Spinal cord (tissue), 10 donors: ENCODE results near the gene MRRF. TPM values are rescaled to one million over a fixed set of nuclear protein-coding genes. Genes with fewer than 3 reads are reported as not detected.
"Not testable (repeated sequence)": the region's sequence is repeated elsewhere in the genome, so short reads cannot be mapped to it uniquely, and the experiment has no call there.

ENCODE experiments used
- DNase-seq, 6 donors: peaks; one replicate each; pipeline versions ENCODE4 v3.0.0 to v3.0.0-alpha.2; 2013 to 2015; ENCODE audit warnings: low spot score in 6 of 6, low read depth in 4 of 6
- H3K27ac ChIP-seq: one replicate; pipeline ENCODE4 v1.5.1; 2013; ENCODE audit warnings: low read depth, low read length, control low read depth
- H3K27me3 ChIP-seq: one replicate; pipeline ENCODE4 v1.6.1; 2013; ENCODE audit warnings: low read length; ENCODE audit not compliant: control insufficient read depth, insufficient read depth
- H3K36me3 ChIP-seq: one replicate; pipeline ENCODE4 v1.6.1; 2013; ENCODE audit warnings: low read length; ENCODE audit not compliant: control insufficient read depth, insufficient read depth
- H3K4me1 ChIP-seq: one replicate; pipeline ENCODE4 v1.6.1; 2013; ENCODE audit warnings: low read length; ENCODE audit not compliant: control insufficient read depth, insufficient read depth
- H3K4me3 ChIP-seq: one replicate; pipeline ENCODE4 v1.5.1; 2013; ENCODE audit warnings: low read depth, low read length, control low read depth
- H3K9me3 ChIP-seq: one replicate; pipeline ENCODE4 v1.6.1; 2013; ENCODE audit warnings: low read length; ENCODE audit not compliant: control insufficient read depth, insufficient read depth
- WGBS: methylation state at CpG from one replicate; pipeline ENCODE4 v1.1.5; 2013; ENCODE audit warnings: missing lambda C conversion rate; ENCODE audit not compliant: insufficient coverage; 5-methylcytosine and 5-hydroxymethylcytosine counted together
- polyA plus RNA-seq, 2 donors: library from polyadenylated mRNA; unstranded; fragments of 120-200 nt; gene quantifications; one replicate each; pipeline ENCODE4 v1.2.1, GENCODE V29; 2013; ENCODE audit not compliant: insufficient read length in 2 of 2
- total RNA-seq, 2 donors: library from RNA; depleted of rRNA in 1 of 2; stranded (reverse); fragments of 120-200 nt in 1 of 2; fragments of >200 nt in 1 of 2; gene quantifications; one replicate each; pipeline versions ENCODE4 v1.2.3 to v1.2.4, GENCODE V29; 2013 to 2014
- donor health status: healthy.

Gene MRRF
- total and polyA plus RNA-seq, 4 donors = 23.5 to 31.6 (median 27.8) TPM

- Histone ChIP-seq H3K9me3 (no peaks in the 10 kb centered on the region), H3K4me1 (no peaks in the 10 kb centered on the region), H3K36me3 (no peaks in the 10 kb centered on the region), H3K27me3 (no peaks in the 10 kb centered on the region), H3K4me3 (no peak overlapping the region), H3K27ac (no peak overlapping the region)
- WGBS = no CpG with 5 or more reads among the region's 2 CpGs
- no peak for DNase-seq
Measured at GRCh38 chr9:122356627-122357026, 91.9 kb downstream of the MRRF start.

- H3K4me1 ChIP-seq = no peaks in the 10 kb centered on the region
- DNase-seq = no peak
- no peak overlapping the region for H3K27ac ChIP-seq
- 88% methylated on average over 6 of the region's 8 CpGs for WGBS
- no peaks in the 10 kb centered on the region for H3K27me3 ChIP-seq
- H3K36me3 ChIP-seq = no peaks in the 10 kb centered on the region
- H3K9me3 ChIP-seq = no peaks in the 10 kb centered on the region
- no peak overlapping the region for H3K4me3 ChIP-seq
Measured at GRCh38 chr9:122360891-122361290, 96.2 kb downstream of the MRRF start.

GRCh38 chr9:122363131-122363530 is 98.4 kb downstream of the MRRF start:
- H3K27me3 ChIP-seq, H3K27ac ChIP-seq, DNase-seq, H3K4me3 ChIP-seq, H3K36me3 ChIP-seq, H3K9me3 ChIP-seq, H3K4me1 ChIP-seq: not testable (repeated sequence)
- 94% methylated on average over 8 of the region's 12 CpGs for WGBS

GRCh38 chr9:122364117-122364782 is 99.6 kb downstream of the MRRF start:
- Histone ChIP-seq H3K4me1 (no peaks in the 10 kb centered on the region), H3K36me3 (no peaks in the 10 kb centered on the region), H3K4me3 (no peak overlapping the region), H3K27ac (no peak overlapping the region), H3K9me3 (no peaks in the 10 kb centered on the region), H3K27me3 (no peaks in the 10 kb centered on the region)
- DNase-seq = no peak
- WGBS = 81% methylated on average over 7 of the region's 10 CpGs

GRCh38 chr9:122364783-122365150 is 100.1 kb downstream of the MRRF start:
- H3K27ac ChIP-seq = no peak overlapping the region
- H3K9me3 ChIP-seq = no peaks in the 10 kb centered on the region
- no peaks in the 10 kb centered on the region for H3K4me1 ChIP-seq
- no peak for DNase-seq
- no peaks in the 10 kb centered on the region for H3K36me3 ChIP-seq
- no peaks in the 10 kb centered on the region for H3K27me3 ChIP-seq
- H3K4me3 ChIP-seq = no peak overlapping the region
- WGBS = 87% methylated on average over 6 of the region's 10 CpGs

GRCh38 chr9:122366074-122366660 is 101.5 kb downstream of the MRRF start:
- no peak for DNase-seq
- peaks cover 7% of the 10 kb centered on the region for H3K4me1 ChIP-seq
- H3K36me3 ChIP-seq = no peaks in the 10 kb centered on the region
- no peak overlapping the region for H3K4me3 ChIP-seq
- no peaks in the 10 kb centered on the region for H3K9me3 ChIP-seq
- peaks cover 10% of the 10 kb centered on the region for H3K27me3 ChIP-seq
- WGBS = 88% methylated on average over 2 of the region's 6 CpGs
- no peak overlapping the region for H3K27ac ChIP-seq

GRCh38 chr9:122367065-122367464 is 102.4 kb downstream of the MRRF start:
- DNase-seq = no peak
- Histone ChIP-seq H3K36me3 (no peaks in the 10 kb centered on the region), H3K27ac (no peak overlapping the region), H3K4me1 (peaks cover 8% of the 10 kb centered on the region), H3K9me3 (no peaks in the 10 kb centered on the region), H3K4me3 (no peak overlapping the region), H3K27me3 (peaks cover 19% of the 10 kb centered on the region)
- WGBS = 90% methylated on average over 7 of the region's 7 CpGs

- Histone ChIP-seq H3K27me3 (peaks cover 20% of the 10 kb centered on the region), H3K36me3 (no peaks in the 10 kb centered on the region), H3K4me3 (no peak overlapping the region), H3K9me3 (no peaks in the 10 kb centered on the region), H3K27ac (no peak overlapping the region), H3K4me1 (peaks cover 8% of the 10 kb centered on the region)
- no peak for DNase-seq
- 81% methylated on average over 6 of the region's 6 CpGs for WGBS
Measured at GRCh38 chr9:122367774-122368460, 103.2 kb downstream of the MRRF start.

GRCh38 chr9:122368642-122369041 is 104.0 kb downstream of the MRRF start:
- no peak for DNase-seq
- Histone ChIP-seq H3K9me3 (no peaks in the 10 kb centered on the region), H3K4me1 (peaks cover 8% of the 10 kb centered on the region), H3K27ac (no peak overlapping the region), H3K27me3 (peaks cover 20% of the 10 kb centered on the region), H3K36me3 (no peaks in the 10 kb centered on the region), H3K4me3 (no peak overlapping the region)
- 100% methylated on average over 1 of the region's 1 CpG for WGBS

GRCh38 chr9:122370303-122370702 is 105.6 kb downstream of the MRRF start:
- Histone ChIP-seq H3K4me3 (no peak overlapping the region), H3K27me3 (peaks cover 20% of the 10 kb centered on the region), H3K27ac (no peak overlapping the region)

More at GRCh38 chr9:122370303-122370702, 105.6 kb downstream of the MRRF start:
- Histone ChIP-seq H3K4me1 (peaks cover 14% of the 10 kb centered on the region), H3K36me3 (no peaks in the 10 kb centered on the region), H3K9me3 (no peaks in the 10 kb centered on the region)
- 67% methylated on average over 4 of the region's 5 CpGs for WGBS
- DNase-seq = no peak
